ENCODE measurements around the gene KCNJ1.
A peak's percentile ranks its signal among the peaks of the same experiment; 100 is the strongest.

DNA sequence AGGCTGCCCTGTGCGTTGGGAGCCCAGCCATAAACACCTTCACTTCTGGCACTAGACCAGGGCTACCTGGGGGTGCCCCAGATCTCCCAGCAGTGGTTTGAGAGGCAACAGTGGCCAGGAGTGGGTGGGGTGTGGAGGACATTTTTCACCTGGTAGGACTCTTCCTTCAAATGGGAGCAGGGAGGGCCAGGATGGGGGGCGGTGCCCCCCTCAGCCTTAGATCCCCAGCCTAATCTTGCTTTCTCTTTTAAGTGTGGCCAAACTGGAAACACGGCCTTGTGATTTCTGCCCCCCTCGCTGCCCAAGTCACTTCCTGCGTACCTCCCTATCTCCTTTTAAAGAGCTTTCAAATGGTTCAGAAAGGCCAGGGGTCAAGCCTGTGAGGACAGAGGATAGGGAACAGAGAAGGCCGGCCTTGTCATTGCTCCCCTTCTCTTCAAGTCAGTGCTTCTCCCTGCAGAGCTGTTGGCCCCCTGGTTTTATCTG is 24.9 kb upstream of the KCNJ1 start:
- TF ChIP-seq, protein P1, sequence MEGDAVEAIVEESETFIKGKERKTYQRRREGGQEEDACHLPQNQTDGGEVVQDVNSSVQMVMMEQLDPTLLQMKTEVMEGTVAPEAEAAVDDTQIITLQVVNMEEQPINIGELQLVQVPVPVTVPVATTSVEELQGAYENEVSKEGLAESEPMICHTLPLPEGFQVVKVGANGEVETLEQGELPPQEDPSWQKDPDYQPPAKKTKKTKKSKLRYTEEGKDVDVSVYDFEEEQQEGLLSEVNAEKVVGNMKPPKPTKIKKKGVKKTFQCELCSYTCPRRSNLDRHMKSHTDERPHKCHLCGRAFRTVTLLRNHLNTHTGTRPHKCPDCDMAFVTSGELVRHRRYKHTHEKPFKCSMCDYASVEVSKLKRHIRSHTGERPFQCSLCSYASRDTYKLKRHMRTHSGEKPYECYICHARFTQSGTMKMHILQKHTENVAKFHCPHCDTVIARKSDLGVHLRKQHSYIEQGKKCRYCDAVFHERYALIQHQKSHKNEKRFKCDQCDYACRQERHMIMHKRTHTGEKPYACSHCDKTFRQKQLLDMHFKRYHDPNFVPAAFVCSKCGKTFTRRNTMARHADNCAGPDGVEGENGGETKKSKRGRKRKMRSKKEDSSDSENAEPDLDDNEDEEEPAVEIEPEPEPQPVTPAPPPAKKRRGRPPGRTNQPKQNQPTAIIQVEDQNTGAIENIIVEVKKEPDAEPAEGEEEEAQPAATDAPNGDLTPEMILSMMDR (IDR thresholded peaks at IDR 0.05; ENCODE audit: control extremely low read depth in 1 of 3, insufficient read depth in 1 of 3, low read depth in 1 of 3, low read length in 3 of 3): no peak
- TF ChIP-seq BACH1 (IDR thresholded peaks at IDR 0.05; ENCODE audit: low read length): no peak
- no peak for TF ChIP-seq POLR2A (IDR thresholded peaks at IDR 0.05; ENCODE audit: control extremely low read depth in 1 of 2, low read depth in 2 of 2, low read length in 2 of 2)
- TF ChIP-seq, protein P2, sequence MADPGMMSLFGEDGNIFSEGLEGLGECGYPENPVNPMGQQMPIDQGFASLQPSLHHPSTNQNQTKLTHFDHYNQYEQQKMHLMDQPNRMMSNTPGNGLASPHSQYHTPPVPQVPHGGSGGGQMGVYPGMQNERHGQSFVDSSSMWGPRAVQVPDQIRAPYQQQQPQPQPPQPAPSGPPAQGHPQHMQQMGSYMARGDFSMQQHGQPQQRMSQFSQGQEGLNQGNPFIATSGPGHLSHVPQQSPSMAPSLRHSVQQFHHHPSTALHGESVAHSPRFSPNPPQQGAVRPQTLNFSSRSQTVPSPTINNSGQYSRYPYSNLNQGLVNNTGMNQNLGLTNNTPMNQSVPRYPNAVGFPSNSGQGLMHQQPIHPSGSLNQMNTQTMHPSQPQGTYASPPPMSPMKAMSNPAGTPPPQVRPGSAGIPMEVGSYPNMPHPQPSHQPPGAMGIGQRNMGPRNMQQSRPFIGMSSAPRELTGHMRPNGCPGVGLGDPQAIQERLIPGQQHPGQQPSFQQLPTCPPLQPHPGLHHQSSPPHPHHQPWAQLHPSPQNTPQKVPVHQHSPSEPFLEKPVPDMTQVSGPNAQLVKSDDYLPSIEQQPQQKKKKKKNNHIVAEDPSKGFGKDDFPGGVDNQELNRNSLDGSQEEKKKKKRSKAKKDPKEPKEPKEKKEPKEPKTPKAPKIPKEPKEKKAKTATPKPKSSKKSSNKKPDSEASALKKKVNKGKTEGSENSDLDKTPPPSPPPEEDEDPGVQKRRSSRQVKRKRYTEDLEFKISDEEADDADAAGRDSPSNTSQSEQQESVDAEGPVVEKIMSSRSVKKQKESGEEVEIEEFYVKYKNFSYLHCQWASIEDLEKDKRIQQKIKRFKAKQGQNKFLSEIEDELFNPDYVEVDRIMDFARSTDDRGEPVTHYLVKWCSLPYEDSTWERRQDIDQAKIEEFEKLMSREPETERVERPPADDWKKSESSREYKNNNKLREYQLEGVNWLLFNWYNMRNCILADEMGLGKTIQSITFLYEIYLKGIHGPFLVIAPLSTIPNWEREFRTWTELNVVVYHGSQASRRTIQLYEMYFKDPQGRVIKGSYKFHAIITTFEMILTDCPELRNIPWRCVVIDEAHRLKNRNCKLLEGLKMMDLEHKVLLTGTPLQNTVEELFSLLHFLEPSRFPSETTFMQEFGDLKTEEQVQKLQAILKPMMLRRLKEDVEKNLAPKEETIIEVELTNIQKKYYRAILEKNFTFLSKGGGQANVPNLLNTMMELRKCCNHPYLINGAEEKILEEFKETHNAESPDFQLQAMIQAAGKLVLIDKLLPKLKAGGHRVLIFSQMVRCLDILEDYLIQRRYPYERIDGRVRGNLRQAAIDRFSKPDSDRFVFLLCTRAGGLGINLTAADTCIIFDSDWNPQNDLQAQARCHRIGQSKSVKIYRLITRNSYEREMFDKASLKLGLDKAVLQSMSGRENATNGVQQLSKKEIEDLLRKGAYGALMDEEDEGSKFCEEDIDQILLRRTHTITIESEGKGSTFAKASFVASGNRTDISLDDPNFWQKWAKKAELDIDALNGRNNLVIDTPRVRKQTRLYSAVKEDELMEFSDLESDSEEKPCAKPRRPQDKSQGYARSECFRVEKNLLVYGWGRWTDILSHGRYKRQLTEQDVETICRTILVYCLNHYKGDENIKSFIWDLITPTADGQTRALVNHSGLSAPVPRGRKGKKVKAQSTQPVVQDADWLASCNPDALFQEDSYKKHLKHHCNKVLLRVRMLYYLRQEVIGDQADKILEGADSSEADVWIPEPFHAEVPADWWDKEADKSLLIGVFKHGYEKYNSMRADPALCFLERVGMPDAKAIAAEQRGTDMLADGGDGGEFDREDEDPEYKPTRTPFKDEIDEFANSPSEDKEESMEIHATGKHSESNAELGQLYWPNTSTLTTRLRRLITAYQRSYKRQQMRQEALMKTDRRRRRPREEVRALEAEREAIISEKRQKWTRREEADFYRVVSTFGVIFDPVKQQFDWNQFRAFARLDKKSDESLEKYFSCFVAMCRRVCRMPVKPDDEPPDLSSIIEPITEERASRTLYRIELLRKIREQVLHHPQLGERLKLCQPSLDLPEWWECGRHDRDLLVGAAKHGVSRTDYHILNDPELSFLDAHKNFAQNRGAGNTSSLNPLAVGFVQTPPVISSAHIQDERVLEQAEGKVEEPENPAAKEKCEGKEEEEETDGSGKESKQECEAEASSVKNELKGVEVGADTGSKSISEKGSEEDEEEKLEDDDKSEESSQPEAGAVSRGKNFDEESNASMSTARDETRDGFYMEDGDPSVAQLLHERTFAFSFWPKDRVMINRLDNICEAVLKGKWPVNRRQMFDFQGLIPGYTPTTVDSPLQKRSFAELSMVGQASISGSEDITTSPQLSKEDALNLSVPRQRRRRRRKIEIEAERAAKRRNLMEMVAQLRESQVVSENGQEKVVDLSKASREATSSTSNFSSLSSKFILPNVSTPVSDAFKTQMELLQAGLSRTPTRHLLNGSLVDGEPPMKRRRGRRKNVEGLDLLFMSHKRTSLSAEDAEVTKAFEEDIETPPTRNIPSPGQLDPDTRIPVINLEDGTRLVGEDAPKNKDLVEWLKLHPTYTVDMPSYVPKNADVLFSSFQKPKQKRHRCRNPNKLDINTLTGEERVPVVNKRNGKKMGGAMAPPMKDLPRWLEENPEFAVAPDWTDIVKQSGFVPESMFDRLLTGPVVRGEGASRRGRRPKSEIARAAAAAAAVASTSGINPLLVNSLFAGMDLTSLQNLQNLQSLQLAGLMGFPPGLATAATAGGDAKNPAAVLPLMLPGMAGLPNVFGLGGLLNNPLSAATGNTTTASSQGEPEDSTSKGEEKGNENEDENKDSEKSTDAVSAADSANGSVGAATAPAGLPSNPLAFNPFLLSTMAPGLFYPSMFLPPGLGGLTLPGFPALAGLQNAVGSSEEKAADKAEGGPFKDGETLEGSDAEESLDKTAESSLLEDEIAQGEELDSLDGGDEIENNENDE (IDR thresholded peaks at IDR 0.05; ENCODE audit: insufficient replicate concordance, low read length): no peak
- TF ChIP-seq POLR2AphosphoS5 (IDR thresholded peaks at IDR 0.05; ENCODE audit: low read depth, low read length): no peak
- TF ChIP-seq EZH2 (IDR thresholded peaks at IDR 0.05; ENCODE audit: low read depth, low read length, severe bottlenecking): peak; percentile 32
- TF ChIP-seq RAD21 (IDR thresholded peaks at IDR 0.05 in 1 of 2, conservative IDR thresholded peaks at IDR 0.05 in 1 of 2; ENCODE audit: low read depth in 2 of 2, low read length in 2 of 2): no peak
- no peak for TF ChIP-seq BCL11A (IDR thresholded peaks at IDR 0.05; ENCODE audit: low read depth in 2 of 2, low read length in 2 of 2)
- no peak for TF ChIP-seq JUND (IDR thresholded peaks at IDR 0.05; ENCODE audit: low read length)

Data from H1 (cell line).